SK-N-SH treated with all-trans-retinoic acid at 6 μM for 48 hours (cell line): ENCODE measurements around the gene GOT1.

ENCODE experiments used
- ATAC-seq: fragments of 200-7000 bp; cut with Tn5 transposase; 3 replicates; pipeline ENCODE4 v1.9.1; 2020; ENCODE audit warnings: mild to moderate bottlenecking, moderate library complexity
- BACH2 ChIP-seq: fragments of 250-450 bp; sonication (Bioruptor Pico); IDR thresholded peaks from 2 replicates; pipeline ENCODE4 v1.9.0; 2021; ENCODE audit warnings: mild to moderate bottlenecking, borderline replicate concordance
- CSDC2 ChIP-seq: fragments of 250-450 bp; sonication (Bioruptor Pico); IDR thresholded peaks from 2 replicates; pipeline ENCODE4 v1.5.0; 2020; ENCODE audit warnings: mild to moderate bottlenecking, moderate library complexity
- CSRNP3 ChIP-seq: fragments of 250-450 bp; sonication (Bioruptor Pico); IDR thresholded peaks from 2 replicates; pipeline ENCODE4 v1.5.1; 2021; ENCODE audit warnings: mild to moderate bottlenecking, moderate library complexity
- ESRRG ChIP-seq: fragments of 250-450 bp; sonication (Bioruptor Pico); IDR thresholded peaks from 2 replicates; pipeline ENCODE4 v1.6.1; 2021; ENCODE audit warnings: mild to moderate bottlenecking
- GLIS3 ChIP-seq: fragments of 250-450 bp; sonication (Bioruptor Pico); IDR thresholded peaks from 2 replicates; pipeline ENCODE4 v1.5.0; 2020; ENCODE audit warnings: mild to moderate bottlenecking, moderate library complexity
- ISL1 ChIP-seq: fragments of 250-450 bp; sonication (Bioruptor Pico); IDR thresholded peaks from 2 replicates; pipeline ENCODE4 v2.1.2; 2022; ENCODE audit warnings: mild to moderate bottlenecking, moderate library complexity
- OSR1 ChIP-seq: fragments of 250-450 bp; sonication (Bioruptor Pico); IDR thresholded peaks from 2 replicates; pipeline ENCODE4 v1.8.0; 2022; ENCODE audit warnings: moderate library complexity, mild to moderate bottlenecking, inconsistent platforms
- PPARA ChIP-seq: fragments of 250-450 bp; sonication (Bioruptor Pico); IDR thresholded peaks from 2 replicates; pipeline ENCODE4 v1.5.0; 2020; ENCODE audit warnings: mild to moderate bottlenecking, borderline replicate concordance
- RARB ChIP-seq: fragments of 250-450 bp; sonication (Bioruptor Pico); IDR thresholded peaks from 2 replicates; pipeline ENCODE4 v1.8.0; 2021; ENCODE audit warnings: mild to moderate bottlenecking, moderate library complexity
- SNAI2 ChIP-seq: fragments of 250-450 bp; sonication (Bioruptor Pico); IDR thresholded peaks from 2 replicates; pipeline ENCODE4 v1.5.0; 2020; ENCODE audit warnings: mild to moderate bottlenecking, moderate library complexity
- TCF4 ChIP-seq: fragments of 250-450 bp; sonication (Bioruptor Pico); IDR thresholded peaks from 2 replicates; pipeline ENCODE4 v1.8.0; 2021; ENCODE audit warnings: mild to moderate bottlenecking, moderate library complexity, borderline replicate concordance
- TOX ChIP-seq: fragments of 250-450 bp; sonication (Bioruptor Pico); IDR thresholded peaks from 2 replicates; pipeline ENCODE4 v1.8.0; 2021; ENCODE audit warnings: mild to moderate bottlenecking, moderate library complexity, borderline replicate concordance
- TSHZ2 ChIP-seq: fragments of 250-450 bp; sonication (Bioruptor Pico); IDR thresholded peaks from 2 replicates; pipeline ENCODE4 v1.5.0; 2020; ENCODE audit warnings: mild to moderate bottlenecking, moderate library complexity
- ZC3H10 ChIP-seq: fragments of 250-450 bp; sonication (Bioruptor Pico); IDR thresholded peaks from 2 replicates; pipeline ENCODE4 v1.5.1; 2021; ENCODE audit warnings: mild to moderate bottlenecking, moderate library complexity
- ZFP3 ChIP-seq: fragments of 250-450 bp; sonication (Bioruptor Pico); IDR thresholded peaks from 2 replicates; pipeline ENCODE4 v1.5.0; 2020; ENCODE audit warnings: mild to moderate bottlenecking, moderate library complexity
- ZFP30 ChIP-seq: fragments of 450-650 bp; formaldehyde crosslinking; IDR thresholded peaks from 2 replicates; pipeline ENCODE4 v1.5.0; 2022; ENCODE audit warnings: mild to moderate bottlenecking, moderate library complexity
- ZNF565 ChIP-seq: fragments of 450-650 bp; formaldehyde crosslinking; conservative IDR thresholded peaks from 2 replicates; pipeline ENCODE4 v1.5.0; 2020; ENCODE audit warnings: low read depth, mild to moderate bottlenecking, moderate library complexity
- ZNF70 ChIP-seq: fragments of 450-650 bp; formaldehyde crosslinking; IDR thresholded peaks from 2 replicates; pipeline ENCODE4 v1.5.0; 2020; ENCODE audit warnings: mild to moderate bottlenecking, moderate library complexity
- ZNF8 ChIP-seq: fragments of 450-650 bp; formaldehyde crosslinking; IDR thresholded peaks from 2 replicates; pipeline ENCODE4 v1.5.0; 2020; ENCODE audit warnings: mild to moderate bottlenecking, moderate library complexity
- TF ChIP-seq, protein P1 (sequence below): fragments of 250-450 bp; sonication (Bioruptor Pico); IDR thresholded peaks from 2 replicates; pipeline ENCODE4 v1.5.1; 2020; ENCODE audit warnings: low read depth, mild to moderate bottlenecking, moderate library complexity
- TF ChIP-seq, protein P2 (sequence below): fragments of 250-450 bp; sonication (Bioruptor Pico); IDR thresholded peaks from 2 replicates; pipeline ENCODE4 v1.8.0; 2021; ENCODE audit warnings: low read depth, mild to moderate bottlenecking, moderate library complexity, borderline replicate concordance

The GOT1 gene

DNA sequence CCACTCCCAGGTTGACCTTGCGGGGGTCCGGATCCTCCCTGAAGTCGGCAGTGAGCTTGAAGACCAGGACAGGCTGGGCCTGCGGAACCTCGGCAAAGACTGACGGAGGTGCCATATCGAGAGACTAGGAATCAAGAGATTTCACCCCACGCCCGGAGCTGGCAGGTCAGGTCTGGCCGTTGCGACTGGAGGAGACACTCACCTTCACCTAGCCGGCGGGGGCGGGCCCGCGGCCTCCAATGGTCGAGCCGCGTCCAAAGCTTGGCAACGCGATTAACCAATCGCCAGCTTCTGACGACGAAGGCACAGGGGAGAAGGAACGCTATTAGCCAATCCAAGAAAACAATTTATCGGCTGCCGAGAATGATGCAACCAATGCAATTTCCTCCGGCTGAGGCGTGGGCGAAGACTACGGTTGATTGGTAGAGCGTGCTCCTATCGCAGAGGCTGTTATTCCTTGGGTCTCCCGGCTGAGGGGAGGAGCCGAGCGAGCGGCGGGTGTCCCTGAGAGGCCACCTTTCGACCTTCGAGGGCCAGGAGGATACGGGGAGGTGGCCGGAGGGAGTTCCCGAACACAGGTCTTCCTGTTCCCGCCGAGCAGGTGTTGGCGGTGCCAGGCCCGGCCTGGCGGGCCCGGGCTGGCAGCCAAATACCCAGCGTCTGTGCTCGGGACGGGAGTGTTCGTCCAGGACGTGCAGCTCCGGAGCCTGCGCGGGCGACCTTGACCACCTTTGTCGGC is at the start of gene GOT1:
GOT1 (minus strand) TSS at position 174 of the 739 bp plus-strand sequence; CDS start at position 115, 59 bp downstream.
- no peak for TF ChIP-seq CSRNP3
- TF ChIP-seq GLIS3 (CRISPR knock-in tag): 0 out of 2 replicates have a peak, but pooled peaks have one; percentile 39
- TF ChIP-seq, all 23 proteins: peak for 1
- peak; percentile 98 for ATAC-seq

DNA sequence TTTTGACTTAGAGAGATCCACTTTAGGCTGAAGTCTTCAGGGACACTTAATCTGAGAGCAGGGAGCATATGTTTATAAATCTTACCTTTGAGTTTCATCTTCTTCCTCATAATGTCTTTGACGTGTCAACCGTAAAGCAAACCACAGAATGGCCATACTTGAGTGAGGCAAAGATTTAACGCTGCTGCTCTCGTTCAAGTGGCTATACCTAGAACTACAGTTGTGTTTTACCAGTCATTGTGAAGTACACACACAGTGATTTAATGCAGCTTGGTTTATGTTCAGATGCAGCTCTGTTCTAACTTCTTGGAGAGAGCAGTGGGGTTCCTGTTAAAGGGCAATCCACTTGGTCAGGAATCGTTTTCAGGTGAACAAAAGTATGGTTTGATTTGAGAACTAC is 39.9 kb upstream of the GOT1 start:
- ATAC-seq: no peak
- TF ChIP-seq TOX (CRISPR knock-in tag): no peak
- no peak for TF ChIP-seq GLIS3 (CRISPR knock-in tag)
- TF ChIP-seq CSDC2 (CRISPR knock-in tag): no peak
- TF ChIP-seq, all 23 proteins: peak for 0

GRCh38 chr10:99467236-99467999 is 37.0 kb upstream of the GOT1 start:
- ATAC-seq: no peak; the same call in 2 of the 3 replicates
- TF ChIP-seq ZNF8 (CRISPR knock-in tag): no peak
- TF ChIP-seq, protein P1, sequence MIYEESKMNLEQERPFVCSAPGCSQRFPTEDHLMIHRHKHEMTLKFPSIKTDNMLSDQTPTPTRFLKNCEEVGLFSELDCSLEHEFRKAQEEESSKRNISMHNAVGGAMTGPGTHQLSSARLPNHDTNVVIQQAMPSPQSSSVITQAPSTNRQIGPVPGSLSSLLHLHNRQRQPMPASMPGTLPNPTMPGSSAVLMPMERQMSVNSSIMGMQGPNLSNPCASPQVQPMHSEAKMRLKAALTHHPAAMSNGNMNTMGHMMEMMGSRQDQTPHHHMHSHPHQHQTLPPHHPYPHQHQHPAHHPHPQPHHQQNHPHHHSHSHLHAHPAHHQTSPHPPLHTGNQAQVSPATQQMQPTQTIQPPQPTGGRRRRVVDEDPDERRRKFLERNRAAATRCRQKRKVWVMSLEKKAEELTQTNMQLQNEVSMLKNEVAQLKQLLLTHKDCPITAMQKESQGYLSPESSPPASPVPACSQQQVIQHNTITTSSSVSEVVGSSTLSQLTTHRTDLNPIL: no peak
- TF ChIP-seq ZFP30 (CRISPR knock-in tag): no peak
- no peak for TF ChIP-seq GLIS3 (CRISPR knock-in tag)
- no peak for TF ChIP-seq OSR1 (CRISPR knock-in tag)
- TF ChIP-seq CSRNP3: no peak
- no peak for TF ChIP-seq ISL1 (CRISPR knock-in tag)
- no peak for TF ChIP-seq RARB
- no peak for TF ChIP-seq TCF4
- no peak for TF ChIP-seq BACH2 (CRISPR knock-in tag)
- no peak for TF ChIP-seq ZFP3 (CRISPR knock-in tag)
- TF ChIP-seq PPARA (CRISPR knock-in tag): no peak
- TF ChIP-seq, protein P2, sequence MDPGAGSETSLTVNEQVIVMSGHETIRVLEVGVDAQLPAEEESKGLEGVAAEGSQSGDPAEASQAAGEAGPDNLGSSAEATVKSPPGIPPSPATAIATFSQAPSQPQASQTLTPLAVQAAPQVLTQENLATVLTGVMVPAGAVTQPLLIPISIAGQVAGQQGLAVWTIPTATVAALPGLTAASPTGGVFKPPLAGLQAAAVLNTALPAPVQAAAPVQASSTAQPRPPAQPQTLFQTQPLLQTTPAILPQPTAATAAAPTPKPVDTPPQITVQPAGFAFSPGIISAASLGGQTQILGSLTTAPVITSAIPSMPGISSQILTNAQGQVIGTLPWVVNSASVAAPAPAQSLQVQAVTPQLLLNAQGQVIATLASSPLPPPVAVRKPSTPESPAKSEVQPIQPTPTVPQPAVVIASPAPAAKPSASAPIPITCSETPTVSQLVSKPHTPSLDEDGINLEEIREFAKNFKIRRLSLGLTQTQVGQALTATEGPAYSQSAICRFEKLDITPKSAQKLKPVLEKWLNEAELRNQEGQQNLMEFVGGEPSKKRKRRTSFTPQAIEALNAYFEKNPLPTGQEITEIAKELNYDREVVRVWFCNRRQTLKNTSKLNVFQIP: no peak
- no peak for TF ChIP-seq TSHZ2
- no peak for TF ChIP-seq ESRRG (CRISPR knock-in tag)
- TF ChIP-seq, all 23 proteins: peak for 0

- ATAC-seq: peak; percentile 52
- TF ChIP-seq SNAI2 (CRISPR knock-in tag) (no peak), ZC3H10 (no peak), ZNF70 (CRISPR knock-in tag) (no peak), ZFP3 (CRISPR knock-in tag) (no peak), CSRNP3 (no peak), BACH2 (CRISPR knock-in tag) (no peak), PPARA (CRISPR knock-in tag) (no peak), ISL1 (CRISPR knock-in tag) (no peak), ZNF565 (CRISPR knock-in tag) (no peak)
- TF ChIP-seq, protein P2: no peak
Observed at GRCh38 chr10:99466632-99467223, 36.3 kb upstream of the GOT1 start.
